DOHH2 (cell line): ENCODE data around the gene POLR2A.
"Not testable (repeated sequence)": the region's sequence is repeated elsewhere in the genome, so short reads cannot be mapped to it uniquely, and the experiment has no call there.

Source experiments
- H3F3A ChIP-seq: fragments of 200-600 bp; sonication (generic), shearing (Covaris generic); 2 replicates; pipeline ENCODE4 v1.6.0; 2016; ENCODE audit warnings: antibody characterized with exemption, mild to moderate bottlenecking; ENCODE audit not compliant: control insufficient read depth, insufficient read depth
- H3K27ac ChIP-seq: fragments of 200-600 bp; sonication (generic); 2 replicates; pipeline ENCODE4 v1.5.1; 2014; ENCODE audit warnings: low read depth, mild to moderate bottlenecking, low read length, moderate library complexity
- H3K27me3 ChIP-seq: fragments of 200-600 bp; sonication (generic); 2 replicates; pipeline ENCODE4 v1.6.1; 2014; ENCODE audit warnings: mild to moderate bottlenecking, low read length, mixed read lengths; ENCODE audit not compliant: control insufficient read depth
- H3K36me3 ChIP-seq: fragments of 200-600 bp; sonication (generic); 2 replicates; pipeline ENCODE4 v1.6.1; 2014; ENCODE audit warnings: mild to moderate bottlenecking, low read length, moderate library complexity, mixed read lengths; ENCODE audit not compliant: control insufficient read depth
- H3K4me1 ChIP-seq: fragments of 200-600 bp; sonication (generic); 2 replicates; pipeline ENCODE4 v1.6.1; 2014; ENCODE audit warnings: mild to moderate bottlenecking, low read length, mixed read lengths; ENCODE audit not compliant: control insufficient read depth
- H3K4me2 ChIP-seq: fragments of 200-600 bp; sonication (generic); 2 replicates; pipeline ENCODE4 v1.6.0; 2014; ENCODE audit warnings: mild to moderate bottlenecking, low read length, moderate library complexity
- H3K4me3 ChIP-seq: fragments of 200-600 bp; sonication (generic); 2 replicates; pipeline ENCODE4 v1.5.1; 2014; ENCODE audit warnings: mild to moderate bottlenecking, low read length, mixed read lengths
- H3K79me2 ChIP-seq: fragments of 200-600 bp; sonication (generic); 2 replicates; pipeline ENCODE4 v1.6.1; 2014; ENCODE audit warnings: mild to moderate bottlenecking, low read length, mixed read lengths; ENCODE audit not compliant: control insufficient read depth
- H3K9me2 ChIP-seq: fragments of 200-600 bp; sonication (generic); replicated peaks from 2 replicates; pipeline ENCODE4 v1.6.1; 2014; ENCODE audit warnings: mild to moderate bottlenecking, low read length, mixed read lengths; ENCODE audit not compliant: control insufficient read depth
- H3K9me3 ChIP-seq: fragments of 200-600 bp; sonication (generic); 2 replicates; pipeline ENCODE4 v1.6.1; 2014; ENCODE audit warnings: antibody characterized with exemption, low read length, mixed read lengths; ENCODE audit not compliant: control insufficient read depth, insufficient read depth
- H4K20me1 ChIP-seq: fragments of 200-600 bp; sonication (generic); 2 replicates; pipeline ENCODE4 v1.6.0; 2014; ENCODE audit warnings: low read depth, mild to moderate bottlenecking, antibody characterized with exemption, low read length, moderate library complexity; ENCODE audit not compliant: control insufficient read depth, insufficient read depth
- EZH2phosphoT487 ChIP-seq: fragments of 200-600 bp; sonication (generic); IDR thresholded peaks from 2 replicates; pipeline ENCODE4 v1.6.1; 2017; ENCODE audit warnings: borderline replicate concordance, mild to moderate bottlenecking, antibody characterized with exemption, low read length, moderate library complexity, mixed read lengths
- TF ChIP-seq, protein P1 (sequence below): fragments of 200-600 bp; sonication (generic); IDR thresholded peaks from one replicate; pipeline ENCODE4 v1.5.1; 2014; ENCODE audit warnings: antibody characterized with exemption, mild to moderate bottlenecking, low read depth, low read length; ENCODE audit not compliant: poor library complexity, severe bottlenecking

The POLR2A gene

GRCh38 chr17:7479213-7480088 is 4.7 kb upstream of the POLR2A start, which contains the start of gene ZBTB4:
TSS of gene ZBTB4 (minus strand) at chr17:7479631. CDS start at chr17:7466801, 12,830 bp downstream.
- no peak within 1 kb of the TSS for H3K27ac ChIP-seq
- no peaks in the 10 kb centered on the region for H3K9me3 ChIP-seq
- no peak for TF ChIP-seq EZH2phosphoT487
- TF ChIP-seq, protein P1, sequence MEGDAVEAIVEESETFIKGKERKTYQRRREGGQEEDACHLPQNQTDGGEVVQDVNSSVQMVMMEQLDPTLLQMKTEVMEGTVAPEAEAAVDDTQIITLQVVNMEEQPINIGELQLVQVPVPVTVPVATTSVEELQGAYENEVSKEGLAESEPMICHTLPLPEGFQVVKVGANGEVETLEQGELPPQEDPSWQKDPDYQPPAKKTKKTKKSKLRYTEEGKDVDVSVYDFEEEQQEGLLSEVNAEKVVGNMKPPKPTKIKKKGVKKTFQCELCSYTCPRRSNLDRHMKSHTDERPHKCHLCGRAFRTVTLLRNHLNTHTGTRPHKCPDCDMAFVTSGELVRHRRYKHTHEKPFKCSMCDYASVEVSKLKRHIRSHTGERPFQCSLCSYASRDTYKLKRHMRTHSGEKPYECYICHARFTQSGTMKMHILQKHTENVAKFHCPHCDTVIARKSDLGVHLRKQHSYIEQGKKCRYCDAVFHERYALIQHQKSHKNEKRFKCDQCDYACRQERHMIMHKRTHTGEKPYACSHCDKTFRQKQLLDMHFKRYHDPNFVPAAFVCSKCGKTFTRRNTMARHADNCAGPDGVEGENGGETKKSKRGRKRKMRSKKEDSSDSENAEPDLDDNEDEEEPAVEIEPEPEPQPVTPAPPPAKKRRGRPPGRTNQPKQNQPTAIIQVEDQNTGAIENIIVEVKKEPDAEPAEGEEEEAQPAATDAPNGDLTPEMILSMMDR: no peak
- peaks cover 3% of the 10 kb centered on the region; the same call in 1 of the 2 replicates for H3F3A ChIP-seq
- peaks cover 41% of the 10 kb centered on the region for H3K79me2 ChIP-seq
- H3K4me1 ChIP-seq: peaks cover 35% of the 10 kb centered on the region
- no peaks in the 10 kb centered on the region for H4K20me1 ChIP-seq
- H3K4me3 ChIP-seq: peak within 1 kb of the TSS; percentile 83
- no peaks in the 10 kb centered on the region for H3K27me3 ChIP-seq
- no peaks in the 10 kb centered on the region for H3K36me3 ChIP-seq
- H3K9me2 ChIP-seq: no peaks in the 10 kb centered on the region
- H3K4me2 ChIP-seq: peak within 1 kb of the TSS; percentile 92

DNA sequence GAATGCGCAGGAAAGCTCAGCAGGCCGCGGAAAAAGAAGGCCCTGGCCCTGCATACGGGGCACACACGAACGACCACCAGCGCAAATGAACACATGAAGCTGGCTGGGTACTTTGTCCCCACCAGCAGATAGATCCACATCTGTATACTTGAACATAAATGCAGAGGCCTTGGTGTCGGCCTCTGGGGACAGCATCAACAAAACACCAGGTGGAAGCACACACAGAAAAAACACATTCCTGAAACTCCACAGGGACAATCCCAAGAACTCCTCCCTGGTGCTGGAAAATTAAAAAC is 4.1 kb upstream of the POLR2A start:
- peaks cover 3% of the 10 kb centered on the region; the same call in 1 of the 2 replicates for H3F3A ChIP-seq
- peaks cover 46% of the 10 kb centered on the region for H3K79me2 ChIP-seq
- no peaks in the 10 kb centered on the region for H3K27me3 ChIP-seq
- H3K4me3 ChIP-seq: peak overlapping the region; percentile 83
- H3K4me1 ChIP-seq: peaks cover 35% of the 10 kb centered on the region
- no peaks in the 10 kb centered on the region for H3K9me3 ChIP-seq
- peaks cover 3% of the 10 kb centered on the region; the same call in 1 of the 2 replicates for H3K36me3 ChIP-seq
- no peak overlapping the region for H3K27ac ChIP-seq
- no peaks in the 10 kb centered on the region for H4K20me1 ChIP-seq
- peak overlapping the region; percentile 92 for H3K4me2 ChIP-seq
- no peaks in the 10 kb centered on the region for H3K9me2 ChIP-seq
- TF ChIP-seq, protein P1: no peak
- TF ChIP-seq EZH2phosphoT487: no peak

GRCh38 chr17:7481275-7481674 is 2.9 kb upstream of the POLR2A start, which contains the start of gene SLC35G6:
TSS of gene SLC35G6 (plus strand) at chr17:7481446. CDS start at chr17:7481517, 71 bp downstream.
- not testable (repeated sequence) for H3K27me3 ChIP-seq, H3K9me2 ChIP-seq, H3K27ac ChIP-seq, H3F3A ChIP-seq, H4K20me1 ChIP-seq, H3K9me3 ChIP-seq
- H3K4me2 ChIP-seq: peak within 1 kb of the TSS; percentile 92
- peaks cover 12% of the 10 kb centered on the region for H3K36me3 ChIP-seq
- H3K4me1 ChIP-seq: peaks cover 42% of the 10 kb centered on the region
- peaks cover 51% of the 10 kb centered on the region for H3K79me2 ChIP-seq
- peak within 1 kb of the TSS; percentile 83; the same call in 1 of the 2 replicates for H3K4me3 ChIP-seq

DNA sequence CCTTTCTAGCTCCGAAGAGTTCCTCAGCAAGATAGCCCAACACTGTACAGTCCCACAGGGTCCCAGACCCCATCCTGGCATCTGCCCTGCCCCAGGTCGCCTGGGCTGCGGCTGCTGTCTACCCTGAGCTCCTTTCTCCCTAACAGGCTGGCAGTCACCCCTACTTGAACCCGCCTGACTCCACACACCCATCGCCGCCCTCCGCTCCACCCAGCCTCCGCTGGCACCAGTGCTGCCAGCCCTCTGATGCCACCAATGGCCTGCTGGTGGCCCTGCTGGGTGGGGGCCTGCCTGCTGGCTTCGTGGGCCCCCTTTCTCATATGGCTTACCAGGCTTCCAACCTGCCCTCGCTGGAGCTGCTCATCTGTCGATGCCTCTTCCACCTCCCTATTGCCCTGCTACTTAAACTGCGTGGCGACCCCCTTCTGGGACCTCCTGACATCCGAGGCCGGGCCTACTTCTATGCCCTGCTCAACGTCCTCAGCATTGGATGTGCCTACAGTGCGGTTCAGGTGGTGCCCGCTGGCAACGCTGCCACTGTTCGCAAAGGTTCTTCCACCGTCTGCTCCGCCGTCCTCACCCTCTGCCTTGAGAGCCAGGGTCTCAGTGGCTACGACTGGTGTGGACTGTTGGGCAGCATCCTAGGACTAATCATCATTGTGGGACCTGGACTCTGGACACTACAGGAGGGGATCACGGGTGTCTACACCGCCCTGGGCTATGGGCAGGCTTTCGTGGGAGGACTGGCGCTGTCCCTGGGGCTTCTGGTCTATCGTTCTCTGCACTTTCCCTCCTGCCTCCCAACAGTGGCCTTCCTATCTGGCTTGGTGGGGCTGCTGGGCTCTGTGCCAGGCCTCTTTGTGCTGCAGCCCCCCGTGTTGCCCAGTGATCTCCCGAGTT is 2.1 kb upstream of the POLR2A start:
- H3K27ac ChIP-seq, H3K4me3 ChIP-seq, H3K27me3 ChIP-seq, H3K4me2 ChIP-seq, H3K9me3 ChIP-seq, H3K9me2 ChIP-seq, H3F3A ChIP-seq: not testable (repeated sequence)
- Histone ChIP-seq H4K20me1 (peaks cover 11% of the 10 kb centered on the region), H3K4me1 (peaks cover 49% of the 10 kb centered on the region), H3K79me2 (peaks cover 51% of the 10 kb centered on the region), H3K36me3 (peaks cover 16% of the 10 kb centered on the region)

GRCh38 chr17:7482742-7483088 is 1.5 kb upstream of the POLR2A start:
- H3K4me1 ChIP-seq: peaks cover 55% of the 10 kb centered on the region
- H3K36me3 ChIP-seq: peaks cover 23% of the 10 kb centered on the region
- H3K9me2 ChIP-seq, H3K27me3 ChIP-seq, H3F3A ChIP-seq, H3K9me3 ChIP-seq: not testable (repeated sequence)
- peak overlapping the region; percentile 82 for H3K4me2 ChIP-seq
- H3K4me3 ChIP-seq: peak overlapping the region; percentile 84
- H3K27ac ChIP-seq: peak overlapping the region; percentile 84
- peaks cover 15% of the 10 kb centered on the region for H4K20me1 ChIP-seq
- peaks cover 51% of the 10 kb centered on the region for H3K79me2 ChIP-seq
